Renal cortical epithelial cell (primary cell): ENCODE data around the gene LPP. TPM values are rescaled to one million over a fixed set of nuclear protein-coding genes. Genes with fewer than 3 reads are reported as not detected.

Experiments
- DNase-seq: peaks from one replicate; pipeline ENCODE4 v3.0.0-alpha.2; 2011; ENCODE audit warnings: low read depth
- total RNA-seq: library from RNA; depleted of rRNA; stranded (reverse); fragments of >200 nt; gene quantifications from 2 replicates; pipeline ENCODE4 v1.2.3, GENCODE V29; 2014

The LPP gene
- total RNA-seq, 1 donor from 2014 or later: 95.5 TPM

DNA sequence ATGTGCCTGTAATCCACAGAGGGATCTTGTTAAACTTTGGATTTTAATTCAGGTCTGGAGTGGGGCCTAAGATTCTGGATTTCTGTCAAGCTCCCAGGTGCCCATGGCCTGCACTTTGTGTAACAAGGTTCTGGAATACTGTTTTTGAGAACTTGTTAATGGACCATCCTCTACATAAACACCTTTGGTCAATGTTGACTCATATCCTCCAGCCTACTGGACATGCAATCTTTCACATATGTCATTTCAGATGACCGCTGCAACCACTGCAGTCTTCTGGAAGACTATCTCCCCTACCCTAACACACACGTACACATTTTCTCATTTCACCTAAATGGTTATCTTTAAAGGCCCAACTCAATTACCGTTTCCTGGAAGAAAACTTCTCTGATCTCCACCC, 715.7 kb downstream of the LPP start:
- peak; percentile 29 for DNase-seq

DNA sequence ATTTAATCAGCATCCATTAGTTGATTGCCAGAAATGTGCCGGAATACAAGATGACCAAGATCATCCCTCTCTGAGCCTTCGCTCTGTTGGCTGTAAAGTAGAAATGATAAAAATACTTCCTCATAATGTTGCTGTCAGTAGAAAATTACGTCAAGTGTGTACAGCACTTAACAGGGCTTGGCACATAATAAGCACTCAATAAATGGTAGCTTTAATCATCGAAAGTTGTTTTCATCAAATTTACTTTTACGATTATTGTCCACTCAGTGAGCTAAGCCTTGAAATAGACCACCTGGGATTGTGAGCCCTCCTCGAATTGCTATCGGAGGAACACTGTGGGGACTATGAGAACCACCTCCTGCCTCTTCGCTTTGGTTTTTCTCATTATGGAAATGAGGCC, 716.5 kb downstream of the LPP start:
- no peak for DNase-seq

DNA sequence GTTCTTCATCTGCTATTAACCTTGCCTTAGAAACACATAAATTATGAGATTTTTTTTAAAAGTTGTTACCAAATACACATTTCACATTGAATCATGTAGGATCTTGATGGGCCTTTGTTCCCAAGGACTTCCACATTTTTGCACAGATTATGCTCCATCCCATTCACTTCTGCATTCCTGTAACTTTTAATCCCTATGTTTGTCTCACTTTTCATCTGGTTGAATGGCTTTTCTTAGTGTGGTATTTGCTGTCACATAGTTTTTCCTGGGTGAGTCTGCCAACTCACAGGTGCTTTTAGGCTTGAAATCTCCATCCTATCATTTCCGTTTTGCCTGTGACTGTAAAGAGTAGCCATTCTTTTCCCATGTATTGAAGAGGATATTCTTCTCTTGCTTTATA, 720.6 kb downstream of the LPP start:
- no peak for DNase-seq

DNA sequence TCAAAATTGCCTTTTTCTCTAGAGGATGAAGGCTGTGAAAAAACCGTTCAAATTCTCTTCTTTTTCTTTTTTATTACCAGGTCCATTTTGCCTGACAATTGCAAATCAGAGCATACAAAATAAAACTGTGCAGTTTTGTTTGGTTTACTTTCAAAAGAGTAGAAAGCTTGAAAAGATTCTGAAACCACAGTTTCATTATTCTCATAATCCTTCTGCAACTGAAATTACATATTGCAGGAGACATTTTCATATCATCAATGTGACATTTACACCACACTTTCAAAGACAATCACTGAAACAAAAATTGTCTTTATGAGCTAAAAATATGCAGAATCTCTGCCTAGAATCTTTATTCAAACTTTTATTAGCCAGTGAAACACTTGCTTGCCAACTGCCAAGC, 721.5 kb downstream of the LPP start:
- no peak for DNase-seq

DNA sequence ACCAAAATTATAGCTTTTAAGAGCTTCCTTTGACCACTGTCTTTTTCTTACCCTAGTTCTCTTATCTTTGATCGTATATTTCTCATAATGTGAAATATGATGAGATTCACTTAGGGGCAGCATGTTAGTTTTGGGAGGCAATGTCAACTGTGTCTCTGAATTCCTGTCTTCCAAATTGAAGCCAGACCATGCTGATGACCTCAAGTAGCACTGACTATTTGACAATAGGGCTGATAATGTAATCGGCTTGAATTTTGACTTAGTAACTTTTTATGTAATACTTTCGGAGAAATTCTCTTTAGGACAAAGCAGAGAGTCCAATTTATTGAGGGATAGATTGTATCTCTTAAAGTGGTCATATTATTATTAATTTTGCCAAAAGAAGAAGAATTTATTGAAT, 722.4 kb downstream of the LPP start:
- DNase-seq: no peak

DNA sequence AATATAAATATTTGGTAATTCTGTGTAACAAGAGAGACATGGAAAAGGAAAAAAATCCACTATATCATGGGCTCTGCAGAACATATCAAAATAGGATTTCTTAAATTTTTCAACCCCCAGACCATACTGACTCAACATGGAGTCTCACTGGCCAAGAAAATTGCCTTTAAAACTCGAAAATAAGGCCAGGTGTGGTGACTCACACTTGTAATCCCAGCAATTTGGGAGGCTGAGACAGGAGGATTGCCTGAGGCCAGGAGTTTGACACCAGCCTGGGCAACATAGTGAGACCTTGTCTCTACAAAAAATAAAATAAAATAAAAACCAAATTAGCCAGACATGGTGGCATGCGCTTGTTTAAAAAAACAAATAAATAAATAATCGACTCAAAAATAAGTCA, 723.4 kb downstream of the LPP start:
- no peak for DNase-seq

DNA sequence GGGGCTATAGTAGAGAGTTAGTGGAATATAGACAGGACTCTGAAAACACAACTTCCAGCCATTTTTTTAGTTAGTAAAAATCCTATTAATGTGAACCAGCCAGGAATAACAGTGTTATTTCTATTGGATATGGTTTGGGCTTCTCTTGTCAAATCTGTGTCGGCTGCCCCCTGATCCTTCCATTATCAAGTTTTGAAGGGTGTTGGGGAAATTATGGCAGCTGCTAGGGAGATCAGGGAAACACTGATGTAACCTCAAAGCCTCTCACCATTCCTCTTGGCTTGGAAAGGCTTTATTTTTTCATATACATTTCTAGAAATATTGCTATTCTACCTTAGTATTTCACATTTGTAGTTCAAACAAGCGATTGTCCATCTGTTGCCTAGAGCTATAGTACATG, 724.1 kb downstream of the LPP start:
- no peak for DNase-seq

DNA sequence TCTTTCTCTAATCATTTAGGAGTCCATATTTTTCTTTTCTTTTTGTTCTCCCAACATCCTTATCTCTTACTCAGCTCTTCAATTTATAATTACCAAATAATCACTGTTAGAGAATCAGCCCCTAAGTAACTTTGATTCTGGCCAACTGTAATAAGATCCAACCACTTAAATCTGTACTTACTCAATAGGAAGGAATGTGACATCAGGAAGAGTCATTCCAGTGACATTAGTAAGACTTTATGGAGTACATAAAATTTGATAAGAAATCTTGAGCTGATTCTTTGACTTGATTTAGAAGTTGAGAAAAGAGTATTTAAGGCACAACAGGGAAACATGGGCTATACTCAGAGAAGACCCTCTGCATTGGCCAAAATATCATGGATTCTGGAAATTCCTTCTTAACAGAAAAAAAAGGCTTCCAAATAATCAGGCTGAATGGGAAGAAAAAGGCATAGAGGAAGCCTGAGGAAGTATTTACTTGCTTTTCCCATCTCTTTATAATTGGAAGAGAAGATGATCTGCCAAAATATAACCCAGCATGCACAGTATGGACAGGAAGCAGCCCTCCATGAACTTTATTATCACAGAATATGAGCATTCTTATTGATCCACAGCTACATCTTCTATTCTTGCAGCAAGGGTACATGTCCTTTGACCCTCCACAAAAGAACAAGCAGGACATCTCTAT, 728.1 kb downstream of the LPP start:
- DNase-seq: peak; percentile 89

DNA sequence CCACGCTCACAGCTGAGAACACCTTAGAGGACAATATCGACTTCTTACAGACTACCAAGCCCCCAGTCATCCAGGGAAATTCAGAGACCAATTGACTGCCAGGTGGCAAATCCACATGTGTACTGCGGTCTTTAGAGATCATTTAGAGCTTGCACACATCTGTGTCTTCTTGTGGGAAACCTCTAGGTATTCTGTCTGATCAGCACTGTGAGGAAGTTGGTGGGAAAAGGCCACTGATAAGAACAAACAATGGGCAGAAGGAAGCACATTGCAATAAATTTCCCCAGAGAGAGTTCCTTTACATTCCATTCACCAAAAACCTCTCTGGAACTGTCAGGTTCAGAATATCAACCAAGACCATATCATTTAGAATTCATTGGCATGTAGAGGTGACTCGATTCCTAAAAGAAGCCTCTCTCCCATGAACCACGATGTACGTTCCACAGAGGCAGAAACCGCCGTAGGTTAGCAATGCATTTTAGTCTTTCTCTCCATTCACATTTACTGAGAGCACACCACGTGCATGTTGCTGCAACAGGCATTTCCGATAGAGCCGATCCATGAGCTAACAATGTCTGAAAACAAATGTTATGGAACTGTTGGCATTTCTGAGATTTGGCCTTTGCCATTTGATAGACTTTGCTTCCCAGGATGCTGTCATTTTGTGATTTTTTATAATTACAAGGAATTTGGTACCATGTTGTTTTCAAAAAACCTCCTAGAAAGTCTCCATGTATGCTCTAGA, 730.5 kb downstream of the LPP start:
- DNase-seq: no peak

DNA sequence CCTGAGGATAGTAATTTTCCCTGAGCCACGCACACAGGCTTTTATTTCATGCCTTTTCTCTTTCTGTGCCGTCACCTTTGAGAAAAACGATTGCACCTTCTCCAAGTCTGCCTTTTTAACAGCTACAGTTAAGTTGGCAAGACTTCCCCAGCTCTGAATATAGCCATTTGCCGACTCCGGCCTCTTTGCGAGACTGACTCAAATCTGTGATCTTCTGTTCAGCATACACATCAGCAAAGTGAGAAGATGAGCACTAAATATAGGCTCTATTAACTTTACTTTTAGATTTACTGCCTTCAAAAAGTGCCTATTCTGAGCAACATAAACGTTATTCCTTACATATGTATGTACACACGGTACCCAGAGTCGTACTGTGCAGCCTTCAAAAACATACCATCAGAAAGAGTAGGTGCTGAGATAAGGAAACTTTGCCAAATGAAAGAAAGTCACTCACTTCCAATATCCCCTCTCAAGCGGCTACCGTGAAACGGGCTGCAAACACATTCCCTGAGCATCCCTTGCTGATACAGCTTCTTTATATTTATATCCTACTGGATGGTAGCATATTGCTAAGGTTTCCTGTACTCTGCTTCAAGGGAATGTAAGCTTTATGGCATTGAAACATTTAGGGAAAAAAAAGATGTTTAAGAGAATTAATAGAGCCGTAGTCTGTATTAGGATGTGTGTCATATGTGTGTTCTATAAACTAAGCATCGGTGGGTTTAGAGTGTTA, 734.5 kb downstream of the LPP start:
- no peak for DNase-seq

DNA sequence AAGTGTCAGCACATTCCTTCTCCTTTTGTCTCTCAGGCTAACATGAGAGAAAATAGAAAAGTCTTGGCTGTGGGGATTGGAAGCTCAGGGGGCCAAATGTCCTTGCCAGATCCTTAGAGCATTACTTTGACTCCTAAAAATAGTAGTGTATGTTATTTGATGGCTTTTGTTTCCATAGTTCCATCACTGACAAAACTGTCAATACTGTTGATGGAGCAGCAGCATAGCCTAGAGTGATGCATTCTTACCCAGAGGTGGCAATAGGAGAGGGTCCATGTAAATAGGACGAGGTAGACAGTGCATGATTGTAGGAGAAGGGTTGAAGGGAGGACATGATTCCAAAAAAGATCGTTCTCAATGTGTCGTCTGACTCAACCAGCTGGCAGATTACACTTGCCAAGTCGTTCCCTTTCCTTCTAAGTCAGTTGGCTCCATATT, 735.1 kb downstream of the LPP start:
- no peak for DNase-seq

DNA sequence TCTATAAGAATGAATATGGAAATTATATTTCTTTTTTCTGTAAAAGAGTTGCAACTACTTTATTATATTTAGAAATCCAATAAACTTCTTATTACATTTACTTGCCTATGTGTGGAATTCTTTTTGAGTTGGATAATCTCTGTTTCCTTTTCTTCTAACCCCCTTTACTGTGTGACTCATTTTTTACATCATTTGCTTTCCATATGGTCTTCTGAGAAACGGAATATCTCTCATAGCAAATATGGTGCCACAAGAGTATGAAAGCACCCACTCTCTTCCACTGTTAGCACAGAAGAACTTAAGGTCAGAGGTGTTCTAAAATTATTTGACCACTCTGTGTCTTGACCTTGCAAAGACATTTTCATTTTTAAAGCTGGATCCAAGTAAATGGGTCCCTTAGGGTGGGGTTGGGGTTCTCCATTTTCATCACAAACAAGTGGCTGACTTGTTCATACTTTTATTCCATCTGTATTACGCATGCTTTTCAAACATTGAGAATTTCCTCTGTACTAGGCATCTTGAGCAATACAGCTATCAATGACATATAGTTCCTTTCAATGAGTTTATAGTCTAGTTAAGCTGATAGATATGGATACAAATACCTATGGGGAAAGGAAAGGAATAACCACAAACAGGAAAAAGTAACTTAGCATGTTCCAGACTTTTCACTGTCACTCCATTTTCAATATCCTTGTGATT, 736.8 kb downstream of the LPP start:
- DNase-seq: no peak

DNA sequence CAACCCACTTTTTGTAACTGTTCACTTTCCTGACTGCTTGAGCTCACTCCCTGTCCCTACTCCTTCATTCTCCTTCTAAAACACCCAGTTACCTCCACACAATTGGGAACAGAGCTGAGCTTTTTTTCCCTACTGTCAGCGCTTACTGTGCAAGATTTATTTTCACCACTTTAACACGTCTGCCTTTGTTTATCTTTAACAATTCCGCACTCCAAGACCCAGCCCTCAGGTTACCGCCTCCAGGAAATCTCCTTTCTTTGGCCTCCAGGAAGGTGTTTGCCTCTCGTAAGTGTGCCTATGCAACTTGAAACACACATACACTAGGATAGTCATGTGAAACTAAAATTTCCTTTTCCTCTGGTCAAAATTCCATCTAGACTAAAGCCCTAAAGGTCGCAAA, 745.9 kb downstream of the LPP start:
- peak; percentile 16 for DNase-seq

DNA sequence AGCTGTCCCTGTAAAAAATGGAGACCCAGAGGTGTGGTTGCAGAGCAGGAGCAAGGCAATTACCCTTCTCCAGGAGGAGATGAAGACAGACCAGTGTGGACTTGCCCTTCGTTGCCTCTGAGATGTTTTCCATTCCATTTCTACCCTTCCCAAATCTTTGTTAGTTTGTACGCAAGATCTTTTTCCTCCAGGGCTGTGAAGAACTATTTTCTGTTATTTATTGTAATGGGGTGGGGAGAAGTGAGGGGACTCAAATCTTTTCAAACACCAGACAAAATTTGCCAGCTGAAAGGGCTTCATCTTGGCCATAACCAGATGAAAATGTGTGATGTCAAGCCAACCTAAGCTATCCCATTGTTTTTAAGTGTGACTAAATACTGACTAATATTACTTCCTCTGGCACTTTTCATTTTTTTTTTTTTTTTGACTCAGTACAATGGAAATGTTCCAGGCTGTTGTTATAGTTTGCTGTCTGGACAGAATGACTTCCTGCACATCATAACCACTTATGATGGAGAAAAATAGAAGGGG, 746.5 kb downstream of the LPP start:
- DNase-seq: peak; percentile 85

DNA sequence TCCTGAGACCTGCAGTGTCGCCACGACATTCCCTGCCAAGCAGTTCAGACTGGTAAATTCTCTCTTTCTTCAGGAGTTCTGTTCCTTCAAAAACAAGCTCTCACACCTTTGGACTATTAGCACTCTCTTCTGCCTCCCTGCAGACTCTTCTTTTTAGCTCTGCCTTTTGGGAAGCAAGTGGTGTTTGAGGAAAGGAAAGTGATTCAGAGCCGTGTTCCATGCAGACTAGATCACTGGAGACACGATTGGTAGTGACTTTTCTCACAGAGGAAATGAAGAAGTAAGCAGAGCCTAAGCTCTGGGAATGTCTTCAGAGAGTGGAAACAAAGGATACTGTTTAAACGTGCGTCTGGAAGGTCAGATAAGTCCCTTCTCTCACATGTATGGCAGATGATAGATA, 747.2 kb downstream of the LPP start:
- peak; percentile 16 for DNase-seq

DNA sequence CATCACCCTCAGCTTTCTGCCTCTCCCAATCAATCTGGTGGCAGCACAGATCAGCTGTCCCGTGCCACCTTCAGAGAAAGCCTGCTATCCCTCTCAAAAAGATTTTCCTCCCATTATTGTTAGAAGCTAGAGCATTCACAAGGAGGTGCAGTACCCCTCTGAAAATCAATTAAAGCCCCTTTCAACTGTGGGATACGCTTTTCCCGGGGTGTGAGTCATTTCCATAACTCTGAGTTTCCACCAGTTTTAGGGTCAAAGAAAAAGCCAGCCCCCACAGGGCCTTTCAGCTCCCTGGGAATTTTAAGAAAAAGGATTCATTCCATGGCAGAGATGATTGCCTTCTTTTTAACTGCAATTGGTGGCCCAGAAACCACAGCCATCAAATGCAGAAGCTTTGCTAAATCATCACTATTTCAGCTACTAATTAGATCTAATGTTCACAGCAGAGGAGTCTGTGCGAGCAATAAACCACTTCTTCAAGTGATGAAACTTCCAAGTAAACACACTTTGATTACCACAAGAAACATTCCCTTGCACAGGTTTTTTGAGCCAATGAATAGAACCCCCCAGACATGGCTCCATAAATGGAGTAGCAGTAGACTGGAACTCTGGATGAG, 747.8 kb downstream of the LPP start:
- DNase-seq: peak; percentile 65

DNA sequence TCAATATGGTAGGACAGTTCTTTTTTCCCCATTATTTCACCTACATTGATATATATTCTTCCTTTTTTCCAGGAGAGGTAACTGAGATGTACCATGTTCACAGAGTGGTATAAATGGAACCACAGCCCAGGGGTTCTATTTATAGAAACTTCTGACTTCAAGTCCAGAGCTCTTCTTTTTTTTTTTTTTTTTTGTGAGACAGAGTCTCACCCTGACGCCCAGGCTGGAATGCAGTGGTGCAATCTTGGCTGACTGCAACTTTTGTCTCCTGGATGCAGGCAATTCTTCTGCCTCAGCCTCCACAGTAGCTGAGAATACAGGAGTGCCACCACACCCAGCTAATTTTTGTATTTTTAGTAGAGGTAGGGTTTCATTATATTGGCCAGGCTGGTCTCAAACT, 750.7 kb downstream of the LPP start:
- DNase-seq: peak; percentile 38

DNA sequence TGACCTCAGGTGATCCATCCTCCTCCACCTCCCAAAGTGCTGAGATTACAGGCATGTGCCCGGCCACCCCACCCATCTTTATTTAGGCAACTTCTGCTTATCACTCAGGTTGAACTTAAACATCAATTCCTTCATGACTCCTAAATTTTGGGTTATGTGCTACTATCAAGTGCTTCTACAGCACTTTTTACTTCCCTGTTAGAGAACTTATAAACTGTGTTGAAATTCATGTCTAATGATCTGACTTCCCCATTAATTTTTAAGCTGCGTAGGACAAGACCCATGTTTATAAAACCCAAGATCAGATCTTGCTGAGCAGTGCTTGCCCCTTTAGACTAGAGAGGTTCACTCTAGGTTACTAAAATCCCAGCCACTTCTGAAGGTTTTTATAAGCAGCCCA, 751.6 kb downstream of the LPP start:
- no peak for DNase-seq

DNA sequence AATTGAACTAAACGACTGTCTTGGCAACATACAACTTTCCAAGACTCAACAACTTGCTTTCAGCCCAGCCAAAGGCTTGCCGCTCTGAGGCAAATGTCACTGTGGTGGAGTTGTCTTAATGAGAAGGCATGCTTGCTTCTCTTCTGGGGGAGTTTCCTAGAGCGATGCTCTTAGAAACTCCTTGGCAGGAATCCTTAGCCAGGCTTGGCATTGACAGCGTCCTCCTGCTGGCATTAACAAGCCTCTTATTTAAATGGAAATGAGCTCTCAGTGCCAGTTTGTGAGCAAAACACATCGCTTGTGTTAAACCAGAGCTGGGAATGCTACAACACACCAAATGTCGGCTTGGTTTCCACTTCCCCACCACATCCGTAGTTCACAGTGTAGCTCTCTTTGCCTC, 752.3 kb downstream of the LPP start:
- no peak for DNase-seq

DNA sequence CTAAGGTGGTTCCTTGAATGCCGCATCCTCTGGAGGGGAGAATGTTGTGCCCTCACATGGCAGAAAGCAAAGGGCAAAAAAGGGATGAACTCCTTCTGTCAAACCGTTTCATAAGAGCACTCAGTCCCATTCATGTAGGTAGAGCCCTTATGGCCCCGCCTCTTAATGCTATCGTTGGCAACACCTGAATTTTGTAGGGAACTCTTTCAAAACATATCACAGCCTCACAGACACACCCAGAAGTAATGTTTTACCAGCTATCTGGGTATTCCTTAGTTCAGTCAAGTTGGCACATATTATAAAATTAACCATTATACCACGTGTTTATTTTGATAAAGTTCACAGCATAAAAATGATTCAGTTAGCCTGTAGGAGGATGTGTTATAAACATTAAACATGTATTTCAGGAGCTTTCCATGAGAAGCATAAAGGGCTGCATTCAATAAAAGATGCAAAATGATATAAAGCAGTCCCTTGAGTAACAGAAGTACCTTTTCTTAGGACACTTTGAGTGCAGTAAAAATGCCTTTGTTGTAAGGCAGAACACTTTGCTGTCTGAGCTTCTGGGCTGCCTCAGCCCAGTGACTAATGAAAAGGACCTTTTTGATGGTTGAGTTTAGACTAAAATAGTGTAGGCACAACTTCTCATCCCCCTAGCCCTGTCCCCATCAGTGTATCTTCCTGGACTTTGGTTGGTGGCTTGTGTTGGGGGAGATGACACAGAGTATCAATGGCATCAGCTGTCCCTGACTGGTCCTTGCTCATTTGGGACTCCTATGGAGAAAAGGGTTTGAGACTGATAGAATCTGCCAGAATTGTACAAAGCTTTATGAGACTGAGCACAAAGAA, 754.3 kb downstream of the LPP start:
- DNase-seq: no peak
